Muscle layer of duodenum (tissue), 2 donors: ENCODE data around the gene CHM.

Source experiments
- H3K27ac ChIP-seq: one replicate; pipeline ENCODE4 v1.7.0; 2013; ENCODE audit warnings: mild to moderate bottlenecking, low read length
- H3K27me3 ChIP-seq: one replicate; pipeline ENCODE4 v1.7.0; 2013; ENCODE audit warnings: low read depth, mild to moderate bottlenecking, control low read depth, low read length
- H3K36me3 ChIP-seq, 2 donors: one replicate each; pipeline ENCODE4 v1.7.0; 2013; ENCODE audit warnings: low read length in 2 of 2, control low read depth in 1 of 2, mild to moderate bottlenecking in 1 of 2; ENCODE audit not compliant: insufficient read depth in 2 of 2, control insufficient read depth in 1 of 2
- H3K4me1 ChIP-seq, 2 donors: one replicate each; pipeline ENCODE4 v1.7.0; 2013; ENCODE audit warnings: low read length in 2 of 2, mild to moderate bottlenecking in 2 of 2, control low read depth in 1 of 2, moderate library complexity in 1 of 2; ENCODE audit not compliant: insufficient read depth in 2 of 2, control insufficient read depth in 1 of 2
- H3K4me3 ChIP-seq, 2 donors: one replicate each; pipeline ENCODE4 v1.7.0; 2013; ENCODE audit warnings: low read length in 2 of 2, low read depth in 1 of 2, mild to moderate bottlenecking in 1 of 2
- H3K9me3 ChIP-seq, 2 donors: one replicate each; pipeline ENCODE4 v1.7.0; 2013; ENCODE audit warnings: low read length in 2 of 2, control low read depth in 1 of 2, mild to moderate bottlenecking in 1 of 2; ENCODE audit not compliant: control insufficient read depth in 1 of 2
- donor health status: healthy.

The CHM gene

DNA sequence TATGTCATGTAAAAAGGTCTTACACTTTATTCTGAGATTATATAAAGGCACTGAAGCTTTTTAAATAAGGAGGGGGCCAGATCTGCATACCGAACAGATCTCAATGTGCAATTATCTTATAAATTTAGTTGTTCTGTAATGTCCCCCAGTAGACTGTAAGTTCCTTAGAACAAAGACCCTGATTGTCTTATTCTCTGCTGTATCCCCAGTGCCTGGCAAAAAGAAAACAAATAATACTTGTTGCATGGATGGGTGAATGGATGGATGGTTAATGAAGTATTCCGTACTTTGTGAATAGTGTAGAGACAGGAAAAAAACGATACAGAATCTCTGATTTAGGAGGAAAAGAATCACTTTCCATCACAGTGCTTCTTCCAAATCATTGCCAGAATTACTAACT is 141.5 kb downstream of the CHM start:
- Histone ChIP-seq H3K27me3 (no peaks in the 10 kb centered on the region), H3K4me3 (no peak overlapping the region), H3K4me1 (no peaks in the 10 kb centered on the region), H3K9me3 (no peaks in the 10 kb centered on the region), H3K36me3 (no peaks in the 10 kb centered on the region), H3K27ac (no peak overlapping the region)

DNA sequence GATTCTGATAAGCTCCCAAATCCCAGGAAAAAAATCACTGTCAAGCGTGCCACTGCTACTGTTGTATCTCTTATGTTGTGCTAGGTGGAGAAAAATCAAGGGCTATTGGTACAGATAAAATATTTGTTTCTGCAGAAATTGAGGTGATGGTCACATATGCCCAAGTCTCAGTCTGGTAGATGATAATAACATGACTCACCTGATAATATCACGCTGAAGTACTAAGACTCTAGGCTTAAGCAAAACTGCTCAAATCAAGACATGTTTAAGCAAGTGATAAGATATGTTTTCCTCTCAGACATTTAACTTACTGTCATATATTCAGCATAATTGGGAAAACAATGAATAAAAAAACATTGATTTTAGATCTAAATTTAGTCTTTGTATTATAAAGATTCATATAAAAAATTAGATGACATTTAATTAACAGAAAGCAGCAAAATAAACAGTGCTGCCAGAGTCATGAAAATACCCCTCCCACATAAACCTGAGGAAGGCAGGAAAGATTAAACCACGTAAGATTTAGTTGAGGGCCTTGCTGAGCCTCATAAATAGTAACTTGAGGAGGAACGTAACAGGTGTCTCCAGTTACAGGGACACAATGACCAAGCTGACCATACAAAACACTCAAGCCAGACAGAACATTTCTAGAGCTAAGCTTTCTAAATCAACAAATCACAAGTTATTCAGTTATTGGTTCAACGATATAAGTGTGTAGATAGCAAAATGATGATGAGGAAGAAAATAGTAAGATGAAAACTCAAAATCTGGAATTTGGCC is 143.5 kb downstream of the CHM start:
- no peaks in the 10 kb centered on the region for H3K36me3 ChIP-seq
- no peak overlapping the region for H3K4me3 ChIP-seq
- no peaks in the 10 kb centered on the region for H3K27me3 ChIP-seq
- H3K4me1 ChIP-seq = no peaks in the 10 kb centered on the region
- H3K27ac ChIP-seq = no peak overlapping the region
- no peaks in the 10 kb centered on the region for H3K9me3 ChIP-seq

DNA sequence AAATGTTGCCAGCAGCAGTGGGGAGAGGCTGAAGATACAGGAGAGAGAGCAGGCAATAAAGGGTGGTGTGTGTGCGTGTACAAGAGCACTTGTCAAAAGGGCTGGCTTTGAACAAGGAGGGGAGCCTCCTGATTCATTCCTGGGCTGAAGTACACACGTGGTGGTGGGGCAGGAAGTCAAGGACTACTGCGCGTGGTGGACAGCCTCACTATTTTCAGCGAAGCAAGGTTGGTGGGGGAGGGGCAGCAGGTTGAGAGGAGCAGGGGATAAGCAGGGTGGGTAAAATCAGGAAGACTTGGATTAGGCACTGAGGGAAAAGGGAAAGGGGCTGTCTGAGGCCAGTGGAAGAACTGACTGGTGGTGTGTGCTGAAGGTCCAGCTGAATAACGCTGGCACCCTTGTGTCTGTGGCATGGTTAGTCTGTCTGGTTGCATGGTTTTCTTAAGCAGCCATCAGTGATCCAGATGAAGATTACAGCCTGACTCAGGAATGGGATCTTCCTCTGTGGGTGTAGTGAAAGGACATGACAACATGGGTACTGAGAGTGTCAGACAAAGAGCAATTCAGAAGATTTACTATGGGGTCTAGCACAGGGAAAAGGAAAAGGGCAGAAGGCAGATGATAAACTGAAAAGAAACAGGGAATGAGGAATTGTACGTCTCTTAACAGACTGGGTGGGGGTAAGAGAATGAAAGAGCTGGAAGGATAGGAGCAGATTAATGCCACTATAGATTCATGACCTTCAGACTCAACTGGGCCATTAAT is 149.8 kb downstream of the CHM start:
- Histone ChIP-seq H3K27ac (no peak overlapping the region), H3K9me3 (no peaks in the 10 kb centered on the region), H3K4me1 (no peaks in the 10 kb centered on the region), H3K4me3 (no peak overlapping the region), H3K27me3 (no peaks in the 10 kb centered on the region), H3K36me3 (peaks cover 2 to 3% of the 10 kb centered on the region in 2 donors)

DNA sequence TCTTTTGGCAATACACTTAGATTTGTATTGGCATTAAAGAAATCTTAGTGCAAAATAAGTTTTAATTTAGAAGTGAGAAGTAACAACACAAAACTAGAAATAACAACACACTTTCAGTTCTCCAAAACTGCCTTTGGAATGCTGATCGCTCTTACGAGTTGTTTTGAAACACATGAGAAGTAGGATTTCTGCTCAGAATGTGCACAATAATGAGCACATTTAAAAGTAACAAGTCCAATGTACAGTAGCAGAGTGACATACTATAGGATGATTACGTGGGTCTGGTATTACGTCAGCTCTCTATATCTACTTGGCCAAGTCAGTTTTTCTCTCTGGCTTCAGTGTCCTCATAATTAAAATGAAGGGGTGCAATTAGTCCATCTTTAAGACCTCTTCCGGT is 164.8 kb downstream of the CHM start:
- Histone ChIP-seq H3K4me1 (no peaks in the 10 kb centered on the region), H3K9me3 (no peaks in the 10 kb centered on the region), H3K4me3 (no peak overlapping the region), H3K27me3 (no peaks in the 10 kb centered on the region), H3K27ac (no peak overlapping the region), H3K36me3 (no peaks in the 10 kb centered on the region)

DNA sequence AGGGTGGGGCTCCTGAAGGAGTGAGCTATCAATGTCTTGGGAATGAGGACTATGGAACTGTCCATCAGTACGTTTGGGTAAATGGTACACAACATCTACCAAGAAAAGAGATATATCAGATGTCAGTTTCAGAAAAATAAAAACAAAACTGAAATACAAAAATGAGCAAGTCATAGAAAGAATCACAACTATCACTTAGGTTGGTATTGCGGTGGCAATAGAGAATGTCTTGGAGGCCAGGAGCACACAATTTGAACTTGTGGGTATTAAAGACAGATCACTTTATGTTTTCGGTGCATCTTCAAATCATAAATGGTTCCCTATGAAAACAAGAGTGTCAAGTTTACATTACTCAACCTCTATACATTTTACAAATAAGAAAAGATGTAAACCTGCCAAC is 176.8 kb downstream of the CHM start:
- H3K9me3 ChIP-seq = no peaks in the 10 kb centered on the region
- no peaks in the 10 kb centered on the region for H3K27me3 ChIP-seq
- no peaks in the 10 kb centered on the region for H3K4me1 ChIP-seq

DNA sequence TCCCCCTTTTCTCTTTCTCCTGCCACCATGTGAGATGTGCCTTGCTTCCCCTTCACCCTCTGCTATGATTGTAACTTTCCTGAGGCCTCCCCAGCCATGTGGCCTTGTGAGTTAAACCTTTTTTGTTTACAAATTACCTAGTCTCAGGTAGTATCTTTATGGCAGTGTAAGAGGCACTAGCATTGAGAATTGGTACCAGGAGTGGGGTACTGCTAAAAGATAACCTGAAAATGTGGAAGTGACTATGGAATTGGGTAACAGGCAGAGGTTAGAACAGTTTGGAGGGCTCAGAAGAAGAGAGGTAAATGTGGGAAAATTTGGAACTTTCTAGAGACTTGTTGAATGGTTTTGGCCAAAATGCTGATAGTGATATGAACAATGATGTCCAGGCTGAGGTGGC is 182.0 kb downstream of the CHM start:
- H3K27ac ChIP-seq = no peak overlapping the region
- no peak overlapping the region for H3K4me3 ChIP-seq
- H3K27me3 ChIP-seq = no peaks in the 10 kb centered on the region
- H3K9me3 ChIP-seq = no peaks in the 10 kb centered on the region
- H3K4me1 ChIP-seq = no peaks in the 10 kb centered on the region
- H3K36me3 ChIP-seq = peaks cover 8 to 21% of the 10 kb centered on the region in 2 donors

More for the DNA sequence above, 176.8 kb downstream of the CHM start:
- Histone ChIP-seq H3K4me3 (no peak overlapping the region), H3K27ac (no peak overlapping the region), H3K36me3 (peaks cover 3 to 13% of the 10 kb centered on the region in 2 donors)

DNA sequence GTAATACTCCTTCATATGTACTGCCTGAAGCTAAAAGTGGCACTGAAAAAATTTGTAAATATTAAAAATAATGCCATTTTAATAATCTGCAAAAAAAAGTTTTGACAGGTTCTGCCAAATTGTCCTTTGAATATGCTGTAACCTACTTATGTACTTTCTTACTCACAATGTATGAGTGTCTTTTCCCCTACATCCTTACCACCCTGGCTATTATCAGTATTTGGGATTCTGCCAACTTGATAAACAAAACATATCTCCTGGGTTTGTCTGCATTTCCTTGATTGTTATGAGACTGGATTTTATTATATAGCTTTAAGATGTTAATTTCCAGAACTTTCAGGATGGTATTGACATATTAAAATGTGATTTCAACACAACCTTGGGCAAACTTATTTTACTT is 187.9 kb downstream of the CHM start:
- Histone ChIP-seq H3K36me3 (peaks cover 4 to 6% of the 10 kb centered on the region in 2 donors), H3K27me3 (no peaks in the 10 kb centered on the region), H3K27ac (no peak overlapping the region), H3K4me3 (no peak overlapping the region), H3K9me3 (no peaks in the 10 kb centered on the region), H3K4me1 (no peaks in the 10 kb centered on the region)

DNA sequence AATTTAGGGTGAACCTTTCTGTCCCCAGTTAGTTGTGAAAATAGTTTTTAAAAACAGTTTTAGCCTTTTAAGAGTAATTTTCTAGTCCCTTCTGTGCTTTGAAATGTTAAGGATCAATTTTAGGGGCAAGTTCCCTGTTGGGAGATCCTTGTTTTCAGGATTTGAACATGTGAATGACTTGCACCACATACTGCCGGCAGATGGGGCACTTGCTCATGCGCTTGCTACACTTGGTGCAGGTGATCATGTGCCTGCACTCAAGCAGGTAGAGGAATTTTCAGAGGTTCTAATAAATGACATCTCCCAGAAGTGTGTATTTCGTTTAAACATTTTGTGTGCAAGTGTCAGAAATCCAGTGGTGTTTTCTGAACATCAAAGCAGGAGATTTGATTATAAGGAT is 195.9 kb downstream of the CHM start:
- Histone ChIP-seq H3K4me1 (no peaks in the 10 kb centered on the region), H3K27me3 (no peaks in the 10 kb centered on the region), H3K4me3 (no peak overlapping the region), H3K9me3 (no peaks in the 10 kb centered on the region), H3K27ac (no peak overlapping the region), H3K36me3 (no peaks in the 10 kb centered on the region)

DNA sequence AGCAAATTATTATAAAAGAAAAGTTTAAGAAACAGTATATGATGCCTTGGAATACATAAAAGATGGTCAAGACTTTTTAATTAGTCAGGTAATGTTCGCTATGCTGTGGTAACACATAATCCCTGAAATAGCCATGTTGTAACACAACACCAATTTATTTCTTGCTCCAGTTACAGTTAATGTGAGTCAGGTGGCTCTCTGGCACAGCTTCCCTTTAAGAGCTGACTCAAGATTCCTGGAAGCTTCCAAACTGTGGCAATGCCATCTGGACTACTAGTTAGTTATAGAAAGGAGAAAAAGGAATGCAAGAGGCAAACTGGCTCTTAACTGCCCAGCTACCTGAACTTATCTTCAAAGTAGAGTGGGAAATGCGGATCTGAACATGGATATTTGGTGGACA is 210.5 kb downstream of the CHM start:
- no peaks in the 10 kb centered on the region for H3K4me1 ChIP-seq

DNA sequence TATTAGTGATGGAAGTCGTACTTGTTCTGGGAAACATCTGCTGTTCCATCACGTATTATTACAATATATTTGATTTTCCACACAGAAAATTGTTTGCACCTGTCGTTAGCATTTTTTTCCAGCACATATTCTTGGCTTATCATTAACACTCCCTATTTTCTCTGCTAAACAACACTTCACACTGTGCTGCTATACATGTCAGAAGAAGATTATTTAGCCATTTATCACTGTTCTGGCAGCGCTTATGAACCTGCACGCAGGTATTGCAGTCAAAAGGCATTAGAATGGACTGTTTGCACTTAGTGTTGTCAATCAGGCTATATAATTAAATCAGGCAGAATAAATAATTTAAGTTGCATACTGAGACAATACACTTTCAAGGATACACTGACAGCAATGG is 218.6 kb downstream of the CHM start:
- Histone ChIP-seq H3K36me3 (no peaks in the 10 kb centered on the region), H3K4me3 (no peak overlapping the region), H3K9me3 (no peaks in the 10 kb centered on the region), H3K4me1 (no peaks in the 10 kb centered on the region), H3K27me3 (no peaks in the 10 kb centered on the region), H3K27ac (no peak overlapping the region)

More for the DNA sequence above, 210.5 kb downstream of the CHM start:
- no peaks in the 10 kb centered on the region for H3K36me3 ChIP-seq
- no peaks in the 10 kb centered on the region for H3K9me3 ChIP-seq
- no peak overlapping the region for H3K27ac ChIP-seq
- H3K4me3 ChIP-seq = no peak overlapping the region
- H3K27me3 ChIP-seq = no peaks in the 10 kb centered on the region

DNA sequence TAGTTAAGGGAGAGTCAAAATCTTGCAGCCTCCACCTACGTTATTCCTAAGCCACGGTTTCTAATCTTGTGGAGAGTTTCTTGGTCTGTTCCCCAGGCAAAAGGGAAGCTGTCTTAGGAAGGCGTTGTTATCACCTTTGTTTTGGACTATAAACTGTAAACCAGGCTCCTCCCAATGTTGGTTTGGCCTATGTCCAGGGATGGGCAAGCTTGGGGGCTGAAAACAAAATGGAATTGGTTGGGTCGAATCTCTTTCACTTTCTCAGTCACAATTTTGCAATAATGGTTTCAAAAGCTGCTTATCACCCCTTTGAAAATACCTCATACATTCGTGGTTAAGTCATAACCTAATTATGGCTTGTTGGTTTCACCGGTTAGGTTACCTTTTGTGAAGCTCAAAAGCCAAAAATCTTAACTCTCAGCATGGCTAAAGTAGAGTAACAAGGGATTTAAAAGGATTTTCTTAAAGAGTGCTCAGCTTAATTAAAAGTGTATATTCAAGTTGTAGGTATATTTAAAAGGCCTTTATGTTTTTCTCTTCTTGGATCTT is 232.1 kb downstream of the CHM start:
- Histone ChIP-seq H3K4me1 (no peaks in the 10 kb centered on the region), H3K4me3 (no peak overlapping the region), H3K9me3 (peaks cover 0 to 10% of the 10 kb centered on the region in 2 donors), H3K27ac (no peak overlapping the region), H3K36me3 (no peaks in the 10 kb centered on the region), H3K27me3 (no peaks in the 10 kb centered on the region)
